ENCODE measurements around the gene PNKP.

The PNKP gene

DNA sequence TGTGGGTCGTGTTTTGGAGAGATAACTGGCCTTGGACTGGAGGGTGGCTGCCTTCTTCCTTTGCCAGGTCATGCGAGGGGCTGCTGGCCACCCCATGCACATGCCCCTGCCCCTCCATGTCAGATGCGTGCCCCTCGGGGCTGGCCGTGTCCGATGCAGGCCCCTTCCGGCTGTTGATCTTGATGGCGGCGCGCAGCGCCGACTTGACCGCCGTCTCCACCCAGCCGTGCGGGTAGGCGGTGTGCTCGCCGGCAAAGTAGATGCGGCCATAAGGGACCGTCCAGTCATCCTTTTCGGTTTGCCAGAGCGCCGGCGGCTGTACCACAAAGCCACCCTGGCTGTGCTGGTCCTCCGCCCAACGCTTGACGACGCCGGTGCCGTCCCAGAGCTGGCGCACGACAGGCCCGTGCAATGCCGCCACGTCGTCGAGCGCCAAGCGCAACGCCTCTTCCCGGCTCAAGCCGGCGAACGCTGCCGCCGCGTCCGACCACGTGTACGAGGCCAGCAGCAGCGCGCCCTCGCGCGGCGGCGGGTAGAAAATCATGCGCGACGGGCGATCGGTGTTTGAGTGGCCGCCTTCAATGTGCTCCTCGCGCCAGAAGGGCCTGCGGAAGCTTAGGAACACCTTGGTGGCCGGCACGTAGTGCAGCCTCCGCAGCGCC lies 22.4 kb upstream of the PNKP start:
- DNase-seq, result peak in 1 of 2 donors; percentile 28

DNA sequence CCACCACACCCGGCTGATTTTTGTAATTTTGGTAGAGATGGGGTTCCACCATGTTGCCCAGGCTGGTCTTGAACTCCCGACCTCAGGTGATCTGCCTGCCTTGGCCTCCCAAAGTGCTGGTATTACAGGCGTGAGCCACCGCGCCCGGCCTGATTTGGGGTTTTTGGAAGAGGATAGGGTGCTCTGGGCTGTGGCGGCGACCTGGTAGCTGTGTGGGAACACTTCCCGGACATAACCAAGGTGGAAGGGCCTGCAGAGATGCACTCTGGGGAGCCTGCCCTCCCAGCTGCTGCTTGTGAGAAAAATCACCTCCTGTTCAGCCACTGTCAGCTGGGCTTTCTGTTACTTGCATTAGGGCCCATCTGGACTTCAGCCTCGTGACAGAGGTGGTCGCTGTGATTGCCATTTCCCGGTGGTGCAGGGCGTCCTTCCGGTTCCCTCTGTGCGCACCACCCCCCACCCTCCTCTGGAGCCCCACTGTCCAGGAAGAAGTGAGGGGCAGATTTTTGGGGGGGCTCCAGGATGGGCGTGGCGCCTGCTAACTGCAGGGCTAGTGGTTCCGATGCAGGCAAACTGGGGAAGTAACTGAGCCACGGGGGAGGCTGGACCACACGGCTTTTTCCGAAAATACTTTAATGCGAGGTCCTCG lies 21.8 kb upstream of the PNKP start:
- no peak for DNase-seq

DNA sequence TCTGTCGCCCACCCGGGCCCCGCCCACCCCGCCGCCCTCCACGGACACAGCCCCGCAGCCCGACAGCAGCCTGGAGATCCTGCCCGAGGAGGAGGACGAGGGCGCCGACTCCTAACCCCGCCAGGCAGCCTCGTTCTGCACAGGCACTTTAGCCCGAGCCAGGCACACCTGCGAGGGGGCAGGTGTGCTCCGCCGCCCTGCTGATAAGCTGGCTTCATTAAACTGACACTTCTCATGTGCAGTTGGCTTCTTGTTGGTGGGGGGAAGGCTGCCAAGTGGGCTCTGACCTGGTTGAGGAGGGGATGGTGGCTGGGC lies 21.1 kb upstream of the PNKP start:
- DNase-seq, result no peak

DNA sequence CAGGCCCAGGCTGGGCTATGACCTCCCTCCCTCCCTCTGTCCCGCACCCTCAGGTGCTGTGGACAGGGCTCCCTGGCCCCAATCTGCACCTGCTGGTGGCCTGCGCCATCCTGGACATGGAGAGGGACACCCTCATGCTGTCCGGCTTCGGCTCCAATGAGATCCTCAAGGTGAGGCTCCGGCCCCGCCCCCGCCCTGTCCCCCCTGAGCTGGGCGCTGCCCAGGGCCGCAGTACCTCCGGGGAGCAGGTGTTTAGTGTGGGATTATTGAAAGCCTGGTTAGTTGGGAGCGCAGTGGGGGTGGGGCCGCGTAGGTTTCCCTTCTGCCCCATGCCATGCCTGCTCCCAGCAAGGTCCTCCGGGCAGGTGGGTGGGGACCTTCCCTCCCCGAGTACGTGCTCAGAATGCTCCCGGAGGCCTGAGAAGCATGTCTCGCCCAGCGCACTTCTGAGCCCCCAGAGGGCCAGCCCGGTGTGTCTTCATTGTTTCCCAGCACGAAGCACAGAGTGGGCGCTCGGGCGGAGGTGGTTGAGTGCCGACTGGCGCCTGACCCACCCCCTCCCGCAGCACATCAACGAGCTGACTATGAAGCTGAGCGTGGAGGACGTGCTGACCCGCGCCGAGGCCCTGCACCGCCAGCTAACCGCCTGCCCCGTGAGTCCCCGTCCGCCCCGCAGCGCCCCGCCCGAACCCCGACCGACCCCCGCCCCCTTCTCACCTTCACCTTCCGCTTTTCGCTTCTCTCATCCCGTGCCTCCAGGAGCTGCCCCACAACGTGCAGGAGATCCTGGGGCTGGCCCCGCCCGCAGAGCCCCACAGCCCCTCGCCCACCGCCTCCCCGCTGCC lies 20.5 kb upstream of the PNKP start:
- DNase-seq, result no peak

DNA sequence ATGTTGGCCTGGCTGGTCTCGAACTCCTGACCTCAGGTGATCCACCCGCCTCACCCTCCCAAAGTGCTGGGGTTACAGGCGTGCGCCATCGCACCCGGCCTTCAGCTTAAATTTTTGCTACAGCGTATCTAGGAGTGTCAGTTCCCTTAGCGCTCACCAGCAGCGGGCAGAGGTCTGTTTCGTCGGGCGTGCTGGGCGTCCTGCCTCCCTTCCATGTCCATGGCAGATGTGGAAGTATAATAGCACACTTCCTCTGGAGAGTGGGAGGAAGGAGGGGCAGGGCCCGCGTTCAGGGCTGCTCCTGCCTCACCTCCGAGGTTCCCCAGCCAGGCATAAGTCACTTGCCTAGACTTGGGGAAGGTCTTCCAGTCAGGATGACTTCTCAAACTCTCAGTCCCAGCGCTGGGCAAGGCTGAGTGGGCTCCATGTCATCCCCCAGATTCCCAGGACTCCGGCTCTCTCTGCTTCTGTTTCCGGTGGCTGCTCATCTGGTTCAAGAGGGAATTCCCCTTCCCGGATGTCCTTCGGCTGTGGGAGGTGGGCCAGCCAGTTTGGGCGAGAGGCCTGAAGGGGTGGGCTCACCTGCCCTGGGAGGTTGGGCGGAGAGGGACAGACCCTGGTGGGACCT lies 19.8 kb upstream of the PNKP start:
- DNase-seq, result no peak

DNA sequence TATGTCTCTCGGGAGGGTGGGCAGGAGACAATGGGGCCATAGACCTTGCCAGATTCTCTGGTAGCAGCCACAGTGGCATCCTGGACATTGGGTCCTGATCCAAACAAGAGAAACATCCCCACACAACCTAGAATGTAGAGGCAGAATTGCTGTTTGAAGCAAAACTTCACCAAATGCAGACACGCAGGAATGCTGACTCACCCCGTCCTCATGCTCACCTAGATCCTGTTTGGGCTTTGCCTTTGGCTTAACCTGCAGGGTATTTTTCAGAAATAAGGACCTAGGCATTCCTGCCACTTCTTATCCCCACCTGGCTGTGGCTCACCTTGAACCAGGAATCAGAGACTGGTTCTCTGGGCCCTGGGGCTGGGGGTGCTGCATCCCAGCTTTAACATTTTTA lies 17.4 kb upstream of the PNKP start:
- no peak for DNase-seq

DNA sequence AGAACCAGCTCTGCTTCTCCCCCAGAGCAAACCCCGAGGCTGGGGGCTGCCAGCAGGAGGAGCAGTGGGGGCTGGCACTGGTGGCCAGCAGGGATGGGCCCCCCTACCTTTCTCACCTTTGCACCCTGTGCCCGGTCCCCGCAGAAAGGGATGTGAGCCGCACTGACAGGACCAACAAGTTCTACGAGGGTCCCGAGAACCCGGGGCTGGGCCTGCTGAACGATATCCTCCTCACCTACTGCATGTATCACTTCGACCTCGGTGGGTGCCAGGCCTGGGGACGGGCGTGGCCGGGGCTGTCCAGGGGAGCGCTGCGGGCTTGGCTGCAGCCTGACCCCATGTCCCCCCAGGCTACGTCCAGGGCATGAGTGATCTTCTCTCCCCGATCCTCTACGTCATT lies 16.7 kb upstream of the PNKP start:
- DNase-seq, result no peak

DNA sequence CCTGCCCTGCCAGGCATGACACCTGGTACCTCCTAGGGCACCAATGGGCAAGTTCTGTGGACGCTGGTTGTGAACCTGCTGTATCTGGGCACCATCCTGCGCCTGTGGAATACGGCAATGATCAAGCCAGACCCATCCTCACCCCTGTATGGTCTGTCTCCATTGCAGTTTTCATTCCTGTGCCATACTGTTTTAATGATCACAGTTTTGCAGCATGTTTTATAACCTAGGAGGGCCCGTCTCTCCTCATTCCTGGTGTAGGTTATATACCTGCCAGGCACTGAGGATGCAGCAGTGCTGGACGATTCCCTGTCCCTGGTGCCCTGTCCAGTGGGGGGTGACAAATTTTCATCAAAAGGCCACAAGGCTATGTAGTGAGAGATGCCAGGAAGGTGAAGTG lies 15.7 kb upstream of the PNKP start:
- no peak for DNase-seq

DNA sequence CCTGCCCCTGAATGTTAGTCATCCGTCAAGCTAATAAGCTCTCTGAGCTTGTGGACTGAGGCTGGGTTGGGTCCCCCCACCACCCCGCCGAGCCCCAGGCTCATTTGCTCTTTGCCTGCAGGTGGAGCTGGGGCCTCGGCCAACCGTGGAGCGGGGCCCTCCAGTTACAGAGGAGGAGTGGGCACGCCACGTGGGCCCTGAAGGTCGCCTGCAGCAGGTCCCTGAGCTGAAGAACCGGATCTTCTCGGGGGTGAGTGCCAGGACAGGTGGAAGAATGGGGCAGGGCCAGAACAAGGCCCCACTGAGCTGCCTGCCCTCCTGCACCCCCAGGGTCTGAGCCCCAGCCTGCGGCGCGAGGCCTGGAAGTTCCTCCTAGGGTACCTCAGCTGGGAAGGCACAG lies 15.3 kb upstream of the PNKP start:
- DNase-seq, result no peak

DNA sequence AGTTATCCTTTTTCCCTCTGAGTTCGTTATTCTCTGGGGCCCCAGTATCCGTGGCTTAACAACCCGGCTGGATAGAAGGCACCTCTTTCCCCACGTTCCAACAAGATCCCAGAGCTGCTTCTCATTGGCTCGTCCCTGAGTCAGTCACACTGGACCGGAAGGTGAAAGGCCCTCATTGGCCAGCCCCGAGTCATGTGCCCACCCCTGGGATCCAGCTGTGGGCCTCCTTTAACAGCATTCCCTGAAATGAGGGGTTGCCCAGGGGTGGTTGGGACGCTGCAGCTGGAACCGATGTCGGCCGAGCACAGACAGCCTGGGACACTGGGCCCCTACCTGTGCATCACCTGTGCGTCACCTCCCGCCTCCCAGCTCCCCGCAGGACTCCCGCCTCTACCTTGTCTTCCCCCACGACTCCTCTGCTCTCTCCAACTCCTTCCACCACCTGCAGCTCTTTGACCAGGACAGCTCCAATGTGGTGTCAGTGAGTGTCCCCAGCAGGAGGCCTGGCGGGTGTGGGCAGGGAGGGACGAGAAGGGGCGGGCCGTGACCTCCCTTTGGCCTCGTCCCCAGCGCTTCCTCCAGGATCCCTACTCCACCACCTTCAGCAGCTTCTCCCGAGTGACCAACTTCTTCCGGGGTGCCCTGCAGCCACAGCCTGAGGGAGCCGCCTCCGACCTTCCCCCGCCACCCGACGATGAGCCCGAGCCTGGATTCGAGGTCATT lies 14.5 kb upstream of the PNKP start:
- DNase-seq, result no peak

DNA sequence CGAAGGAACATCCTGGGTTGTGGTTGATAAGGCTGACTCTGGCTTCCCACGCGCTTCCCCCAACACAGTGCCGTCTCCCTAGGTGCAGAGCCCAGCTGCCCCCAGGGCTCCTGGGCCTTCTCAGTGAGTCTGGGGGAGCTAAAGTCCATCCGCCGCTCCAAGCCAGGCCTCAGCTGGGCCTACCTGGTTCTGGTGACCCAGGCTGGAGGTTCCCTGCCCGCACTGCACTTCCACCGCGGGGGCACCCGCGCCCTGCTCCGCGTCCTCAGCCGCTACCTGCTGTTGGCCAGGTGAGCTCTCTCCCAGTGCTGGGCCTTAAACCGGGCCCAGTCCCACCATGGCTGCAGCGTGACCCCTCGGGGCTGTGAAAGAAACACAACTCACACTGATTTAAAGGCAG lies 13.8 kb upstream of the PNKP start:
- no peak for DNase-seq

DNA sequence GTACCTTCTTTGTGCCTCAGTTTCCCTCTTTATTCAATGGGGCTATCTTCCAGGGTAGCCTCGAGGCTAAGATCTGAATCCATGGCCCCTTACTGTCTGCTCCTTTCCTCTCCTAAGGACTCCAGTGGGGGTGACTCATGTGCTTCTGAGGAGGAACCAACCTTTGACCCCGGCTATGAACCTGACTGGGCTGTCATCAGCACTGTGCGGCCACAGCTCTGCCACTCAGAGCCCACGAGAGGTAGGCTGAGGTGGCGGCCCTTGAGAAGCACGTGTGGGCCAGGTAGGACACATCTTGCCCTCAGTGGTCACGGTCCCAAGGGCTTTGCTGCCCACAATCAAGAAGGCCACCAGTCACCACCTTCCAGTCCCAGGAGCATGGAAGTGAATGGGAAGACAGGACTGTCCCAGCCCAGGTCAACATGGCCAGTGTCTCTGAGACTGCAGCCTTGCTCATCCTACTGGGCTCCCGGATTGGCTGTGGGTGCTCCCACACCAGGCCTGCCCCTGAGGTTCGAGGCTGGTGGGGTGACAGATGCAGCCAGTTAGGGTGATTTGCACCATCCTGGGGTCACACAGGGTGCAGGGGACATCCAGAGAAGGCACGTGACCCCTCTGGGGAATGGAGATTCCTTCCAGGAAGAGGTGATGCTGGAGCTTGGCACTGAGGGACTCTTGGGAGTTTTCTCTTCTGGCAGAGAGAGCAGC lies 12.9 kb upstream of the PNKP start:
- no peak for DNase-seq

DNA sequence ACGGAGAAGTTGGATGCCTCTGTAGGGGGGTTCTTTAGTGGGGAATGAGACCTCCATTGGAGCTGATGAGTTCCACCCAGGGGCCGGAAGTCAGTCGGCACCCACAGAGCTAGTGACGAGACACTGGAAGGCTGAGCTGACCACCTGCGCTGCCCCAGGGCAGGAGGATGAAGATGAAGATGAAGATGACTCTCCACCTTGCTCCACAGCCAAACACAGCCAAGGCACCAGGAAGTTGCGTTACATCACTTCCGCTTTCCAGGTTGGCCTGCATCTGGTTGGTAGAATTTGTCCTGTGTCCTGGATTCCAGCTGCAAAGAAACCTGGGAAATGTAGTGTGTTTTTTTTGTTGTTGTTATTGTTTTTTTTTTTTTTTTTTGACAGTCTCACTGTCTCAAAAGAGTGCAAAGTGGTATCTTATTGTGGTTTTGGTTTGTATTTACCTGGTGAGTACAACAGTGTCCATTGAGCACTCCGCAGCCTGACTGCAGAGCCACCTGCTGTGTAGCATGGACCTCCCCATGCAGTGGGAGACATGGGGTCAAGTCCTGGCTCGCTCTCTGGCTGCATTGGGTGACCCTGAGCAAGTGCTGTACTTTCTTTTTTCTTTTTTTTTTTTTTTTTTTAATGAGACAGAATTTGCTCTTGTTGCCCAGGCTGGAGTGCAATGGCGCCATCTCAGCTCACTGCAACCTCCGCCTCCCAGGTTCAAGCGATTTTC lies 12.0 kb upstream of the PNKP start:
- no peak for DNase-seq

DNA sequence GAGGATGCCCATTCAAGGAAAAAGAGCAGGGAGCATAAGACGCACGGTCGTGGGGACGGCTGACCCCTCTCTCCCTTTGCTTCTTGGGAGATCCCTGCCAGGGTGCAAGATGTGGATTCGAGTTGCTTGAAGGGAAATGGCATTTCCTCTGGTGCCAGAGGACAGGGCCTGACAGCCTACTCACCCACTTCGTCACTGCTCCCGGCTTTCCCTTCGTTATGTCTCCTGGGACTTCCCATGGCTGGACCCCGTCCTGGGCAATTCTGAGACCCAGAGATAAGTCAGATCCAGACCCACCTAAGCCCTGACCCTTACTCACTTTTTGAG lies 11.3 kb upstream of the PNKP start:
- no peak for DNase-seq

DNA sequence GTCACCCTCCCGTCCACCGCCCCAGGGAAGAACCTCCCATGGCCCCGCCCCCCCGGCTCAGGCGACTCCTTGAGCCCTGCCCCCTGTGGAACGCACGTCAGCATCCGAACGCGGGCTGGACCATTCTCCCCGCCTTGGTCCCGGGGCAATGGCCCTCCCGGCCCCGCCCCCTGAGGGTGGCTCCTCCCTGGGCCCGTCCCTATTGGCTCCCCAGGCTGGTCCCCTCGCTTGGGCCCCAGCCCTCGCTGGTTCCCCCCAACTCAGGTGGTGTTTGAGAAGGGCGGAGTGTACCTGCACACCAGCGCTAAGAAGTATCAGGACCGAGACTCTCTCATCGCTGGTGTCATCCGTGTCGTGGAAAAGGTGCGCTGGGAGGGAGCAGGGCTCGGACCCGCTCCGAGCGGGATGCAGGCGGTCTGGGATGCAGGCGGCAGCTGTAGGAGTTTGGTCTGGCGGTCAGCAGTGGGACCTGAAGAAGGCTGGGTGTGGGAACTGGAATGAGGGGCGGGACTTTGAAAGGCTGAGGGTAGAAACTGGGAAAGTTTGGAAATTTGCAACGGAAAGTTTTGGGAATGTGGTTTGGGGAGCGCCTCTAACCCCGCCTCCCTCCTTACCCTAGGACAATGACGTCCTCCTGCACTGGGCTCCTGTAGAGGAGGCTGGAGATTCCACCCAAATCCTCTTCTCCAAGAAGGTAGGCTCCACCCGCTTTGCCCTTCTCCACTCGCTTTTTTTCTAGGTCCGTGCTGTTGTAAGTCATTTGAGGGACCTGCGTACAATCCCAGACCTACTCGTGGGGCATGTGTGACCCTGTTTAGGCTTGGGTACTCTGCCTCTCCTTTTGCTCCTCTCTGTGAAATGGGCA lies 10.7 kb upstream of the PNKP start:
- peak; percentile 95 to 98 for DNase-seq

DNA sequence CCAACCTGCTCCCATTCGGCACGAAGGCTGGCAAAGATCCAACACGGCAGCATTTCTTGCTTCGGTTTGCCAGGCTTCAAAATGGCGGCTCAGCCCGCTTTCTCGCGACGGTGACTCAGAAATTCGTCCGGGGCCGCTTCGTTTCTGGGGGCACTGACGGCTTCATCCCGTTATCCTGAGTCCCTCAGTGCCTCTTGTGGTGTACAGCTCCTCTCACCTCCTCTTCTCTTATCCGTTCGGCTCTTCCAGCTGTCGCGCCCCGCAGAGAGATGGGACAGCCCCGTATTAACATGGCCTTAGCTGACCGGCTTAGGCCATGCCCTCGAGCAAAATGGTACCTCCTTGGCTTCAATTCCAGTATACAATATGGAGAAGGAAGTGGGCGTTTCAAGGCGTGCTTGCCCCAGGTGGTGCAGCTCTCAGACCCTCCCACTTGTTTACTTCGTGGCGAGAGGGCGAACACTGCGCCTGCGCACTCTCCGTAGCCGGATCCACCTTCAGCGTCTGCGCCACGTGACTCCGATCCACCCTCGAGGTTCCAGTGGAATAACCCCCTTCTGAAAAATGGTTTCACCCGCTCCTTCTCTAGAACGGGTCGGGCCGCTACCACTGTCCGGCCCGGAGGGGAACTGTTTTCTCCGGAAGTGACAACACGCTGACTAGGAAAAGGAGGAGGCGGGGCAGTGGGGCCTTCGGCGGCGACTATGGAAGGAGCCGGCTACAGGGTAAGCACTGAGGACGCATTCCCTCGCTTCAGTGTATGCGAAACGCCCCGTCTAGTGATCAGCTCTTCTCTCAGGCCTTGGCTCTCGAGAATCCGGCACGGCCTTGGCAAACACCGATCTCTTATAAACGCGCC lies 9.9 kb upstream of the PNKP start, which contains the start of the genes AKT1S1 and TBC1D17:
TSS of gene AKT1S1 (minus strand) at position 336 of the 859 bp plus-strand sequence. CDS start 4,060 bp downstream, outside the sequence.
TSS of gene TBC1D17 (plus strand) at position 683 of the 859 bp plus-strand sequence. CDS start at position 705, 22 bp downstream.
- DNase-seq, result peak; percentile 99 to 100

DNA sequence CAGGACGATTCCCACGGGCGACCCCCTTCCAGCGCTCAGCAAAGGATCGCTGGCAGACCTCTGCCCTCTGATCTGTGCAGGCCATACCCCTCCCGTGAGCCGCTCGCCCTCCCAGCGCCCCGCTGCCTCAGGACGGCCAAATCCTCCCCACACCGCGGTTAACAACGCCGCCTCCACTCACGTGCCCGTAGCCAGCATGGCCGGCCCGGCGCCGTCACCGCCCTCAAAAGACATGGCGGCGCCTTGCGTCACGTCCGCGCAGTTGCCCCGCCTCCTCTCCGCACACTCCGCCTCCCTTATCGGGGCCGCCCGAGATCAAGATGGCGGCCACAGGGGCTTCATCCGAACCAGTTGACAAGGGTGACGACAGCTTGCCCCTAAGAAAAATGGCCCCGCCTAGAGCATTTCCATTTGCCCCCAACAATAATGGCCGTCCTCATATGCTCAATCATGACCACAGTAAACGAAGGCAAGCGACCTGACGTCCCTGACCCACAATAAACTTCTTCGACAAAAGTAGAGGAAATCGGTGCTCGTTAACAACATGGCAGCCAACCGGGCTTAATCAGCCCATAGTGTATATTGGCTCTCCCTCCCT lies 9.1 kb upstream of the PNKP start:
- DNase-seq, result peak; percentile 97 to 99

DNA sequence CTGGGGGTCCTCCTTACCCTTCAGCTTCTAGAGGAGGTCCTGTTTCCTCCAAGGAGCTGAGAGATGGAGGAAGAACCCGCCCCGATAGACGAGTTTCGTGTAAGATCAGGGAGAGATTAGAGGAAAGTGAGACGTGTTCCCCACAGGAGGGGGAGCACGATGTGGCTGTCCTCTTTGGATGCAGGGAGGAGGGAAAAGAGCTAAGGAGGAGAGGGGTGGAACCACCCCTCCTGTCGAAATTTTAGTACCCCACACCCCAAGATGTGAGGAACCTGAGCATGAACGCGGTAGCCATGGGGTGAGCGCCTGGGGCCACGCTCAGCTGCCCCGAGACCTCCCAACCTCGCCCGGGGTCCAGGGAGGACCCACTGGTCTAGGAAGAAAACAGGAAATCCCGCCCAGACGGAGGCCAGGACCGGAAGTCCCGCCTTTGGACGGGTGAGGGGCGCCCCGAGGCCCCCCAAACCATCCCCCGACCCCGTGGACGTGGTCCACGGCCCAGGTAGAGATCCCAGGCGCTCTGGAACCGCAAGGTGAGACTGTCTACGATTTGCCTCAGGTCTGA lies 8.6 kb upstream of the PNKP start:
- DNase-seq, result peak in 1 of 2 donors; percentile 75

DNA sequence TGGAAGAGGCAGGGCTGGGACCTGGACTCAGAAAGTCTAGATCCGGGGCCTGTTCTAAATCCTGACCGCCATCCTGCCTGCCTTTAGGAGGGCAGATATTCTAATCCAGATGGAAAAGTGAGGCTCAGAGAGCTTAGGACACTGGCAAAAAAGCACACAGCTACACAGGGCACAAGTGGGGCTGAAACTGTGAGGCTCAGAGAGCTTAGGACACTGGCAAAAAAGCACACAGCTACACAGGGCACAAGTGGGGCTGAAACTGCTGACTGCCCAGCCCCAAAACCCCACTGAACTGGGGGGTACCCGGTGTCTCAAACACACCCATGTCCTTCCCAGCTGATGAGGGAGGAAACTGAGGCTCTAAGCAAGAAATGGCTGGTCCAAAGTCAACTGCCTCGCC lies 7.8 kb upstream of the PNKP start:
- DNase-seq, result no peak
